Gastrocnemius medialis (tissue), 4 donors: ENCODE data around the gene IL18R1. TPM values are rescaled to one million over a fixed set of nuclear protein-coding genes. Genes with fewer than 3 reads are reported as not detected.

Experiments
- ATAC-seq, 2 donors: fragments of 150-250 bp; one replicate each; pipeline ENCODE4 v1.9.1; 2016
- DNase-seq, 2 donors: peaks; one replicate each; pipeline ENCODE4 v3.0.0-alpha.2; 2019
- H3K27ac ChIP-seq, 4 donors: fragments of 200-600 bp; sonication (generic); 1 replicate in 1 of 4; 2 replicates in 3 of 4; pipeline ENCODE4 v1.5.1; 2016 to 2018; ENCODE audit warnings: mild to moderate bottlenecking in 2 of 4, moderate library complexity in 1 of 4
- H3K27me3 ChIP-seq, 3 donors: fragments of 200-600 bp; sonication (generic) in 2 of 3; 1 replicate in 1 of 3; 2 replicates in 2 of 3; pipeline versions ENCODE4 v1.5.1 to v1.6.0; 2016 to 2019; ENCODE audit warnings: mild to moderate bottlenecking in 1 of 3, moderate library complexity in 1 of 3
- H3K36me3 ChIP-seq, 2 donors: fragments of 200-600 bp; sonication (generic) in 1 of 2; one replicate each; pipeline ENCODE4 v1.5.1; 2017 to 2018
- H3K4me1 ChIP-seq, 2 donors: fragments of 200-600 bp; sonication (generic) in 1 of 2; one replicate each; pipeline ENCODE4 v1.5.1; 2016 to 2017; ENCODE audit warnings: mild to moderate bottlenecking in 2 of 2
- H3K4me3 ChIP-seq, 4 donors: fragments of 200-600 bp; sonication (generic) in 3 of 4; 1 replicate in 1 of 4; 2 replicates in 3 of 4; pipeline ENCODE4 v1.5.1; 2016 to 2019; ENCODE audit warnings: mild to moderate bottlenecking in 2 of 4
- H3K9me3 ChIP-seq, 3 donors: fragments of 200-600 bp; sonication (generic) in 2 of 3; 1 replicate in 1 of 3; 2 replicates in 2 of 3; pipeline ENCODE4 v1.5.1; 2016 to 2019
- POLR2A ChIP-seq, 2 donors: fragments of 450-650 bp; IDR thresholded peaks; one replicate each; pipeline ENCODE4 v1.6.1; 2017; ENCODE audit warnings: antibody characterized with exemption in 2 of 2, mild to moderate bottlenecking in 2 of 2, moderate library complexity in 2 of 2
- in situ Hi-C, 4 donors: fragments of 200-750 bp; cut with MboI; loops; one replicate each; pipeline versions ENCODE4 v1.15.0 to v1.8.0; 2017; ENCODE audit warnings: low sequenced_read_pairs in 4 of 4
- intact Hi-C: fragments of 100-400 bp; cut with DNase I; formaldehyde crosslinking; loops from one replicate; pipeline ENCODE4 v1.15.1; 2023; ENCODE audit warnings: low total_unique reads
- total RNA-seq, 4 donors: library from RNA; depleted of rRNA; stranded (reverse); fragments of >200 nt; gene quantifications; one replicate each; pipeline versions ENCODE4 v1.1.0 to v1.2.3, GENCODE V29; 2016
- TF ChIP-seq, protein P1 (sequence below), 5 experiments: fragments of 450-650 bp in 3 of 5; fragments of 200-600 bp in 2 of 5; sonication (generic) in 2 of 5; IDR thresholded peaks in 4 of 5; conservative IDR thresholded peaks in 1 of 5; 1 replicate in 4 of 5; 2 replicates in 1 of 5; pipeline ENCODE4 v1.5.1; 2016 to 2019; ENCODE audit warnings: antibody characterized with exemption in 5 of 5, mild to moderate bottlenecking in 3 of 5, moderate library complexity in 3 of 5

The IL18R1 gene
- total RNA-seq, 4 donors from 2014 or later = 0.36 to 2.8 (median 1.1) TPM

DNA sequence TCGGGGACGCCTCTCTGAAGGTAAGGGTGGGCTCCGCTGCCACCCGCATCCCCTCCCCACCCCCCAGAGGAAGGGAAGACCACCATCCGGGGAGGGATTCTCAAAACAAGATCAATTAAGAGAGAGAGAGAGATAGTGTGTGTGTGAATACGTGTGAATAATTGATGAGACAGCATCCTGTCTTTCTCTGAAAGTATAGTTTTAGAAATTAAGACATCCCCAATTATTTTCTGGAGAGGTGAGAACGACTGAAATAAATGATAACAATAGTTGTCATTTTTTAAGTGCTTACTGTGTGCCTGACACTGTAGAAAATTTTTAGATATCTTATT is 751 bp downstream of the IL18R1 start:
- DNase-seq (no peak), ATAC-seq (no peak)
- Histone ChIP-seq H3K27ac (peak overlapping the region in 2 of 4 donors; percentile 26 to 61), H3K4me3 (peak overlapping the region; percentile 63 to 80 (median 68)), H3K36me3 (no peaks in the 10 kb centered on the region), H3K27me3 (no peaks in the 10 kb centered on the region), H3K9me3 (no peaks in the 10 kb centered on the region), H3K4me1 (peaks cover 0 to 6% of the 10 kb centered on the region in 2 donors)
- in situ Hi-C loops = loop anchor here in 2 of 4 donors (5.0 to 10.0 kb wide), 2 partner anchors 102 to 339 kb away; no protein-coding TSS in a partner anchor
- intact Hi-C loops = loop anchor here (5.0 to 10.0 kb wide), 3 partner anchors 172 to 349 kb away; partner anchors contain the start of gene IL1RL2
- no peak for TF ChIP-seq POLR2A (IDR thresholded peaks at IDR 0.05)
- TF ChIP-seq, protein P1, sequence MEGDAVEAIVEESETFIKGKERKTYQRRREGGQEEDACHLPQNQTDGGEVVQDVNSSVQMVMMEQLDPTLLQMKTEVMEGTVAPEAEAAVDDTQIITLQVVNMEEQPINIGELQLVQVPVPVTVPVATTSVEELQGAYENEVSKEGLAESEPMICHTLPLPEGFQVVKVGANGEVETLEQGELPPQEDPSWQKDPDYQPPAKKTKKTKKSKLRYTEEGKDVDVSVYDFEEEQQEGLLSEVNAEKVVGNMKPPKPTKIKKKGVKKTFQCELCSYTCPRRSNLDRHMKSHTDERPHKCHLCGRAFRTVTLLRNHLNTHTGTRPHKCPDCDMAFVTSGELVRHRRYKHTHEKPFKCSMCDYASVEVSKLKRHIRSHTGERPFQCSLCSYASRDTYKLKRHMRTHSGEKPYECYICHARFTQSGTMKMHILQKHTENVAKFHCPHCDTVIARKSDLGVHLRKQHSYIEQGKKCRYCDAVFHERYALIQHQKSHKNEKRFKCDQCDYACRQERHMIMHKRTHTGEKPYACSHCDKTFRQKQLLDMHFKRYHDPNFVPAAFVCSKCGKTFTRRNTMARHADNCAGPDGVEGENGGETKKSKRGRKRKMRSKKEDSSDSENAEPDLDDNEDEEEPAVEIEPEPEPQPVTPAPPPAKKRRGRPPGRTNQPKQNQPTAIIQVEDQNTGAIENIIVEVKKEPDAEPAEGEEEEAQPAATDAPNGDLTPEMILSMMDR (IDR thresholded peaks at IDR 0.05 in 4 of 5, conservative IDR thresholded peaks at IDR 0.05 in 1 of 5) = no peak

DNA sequence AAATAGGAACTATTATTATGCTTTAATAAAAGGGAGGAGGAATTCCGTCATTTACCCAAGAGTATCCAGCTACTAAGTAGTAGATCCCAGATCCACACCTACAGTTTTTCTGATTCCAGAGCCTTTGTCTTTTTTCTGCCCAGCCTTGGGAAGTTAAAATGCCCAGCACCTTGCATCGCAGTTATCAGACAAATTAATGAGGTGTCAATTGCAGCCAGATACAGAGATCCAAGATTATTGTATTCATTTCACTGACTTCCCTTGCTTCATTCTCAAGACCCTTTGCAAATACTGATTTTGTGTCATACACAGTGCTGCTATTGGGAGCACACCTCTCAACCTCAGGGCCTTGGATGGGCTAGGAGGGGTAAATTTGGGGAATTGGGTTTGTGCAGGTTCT is 1.1 kb downstream of the IL18R1 start:
- Histone ChIP-seq H3K4me3 (peak overlapping the region in 1 of 4 donors; percentile 70), H3K27me3 (no peaks in the 10 kb centered on the region), H3K9me3 (no peaks in the 10 kb centered on the region), H3K27ac (peak overlapping the region in 1 of 4 donors; percentile 61), H3K4me1 (peaks cover 0 to 6% of the 10 kb centered on the region in 2 donors), H3K36me3 (no peaks in the 10 kb centered on the region)
- ATAC-seq = no peak
- in situ Hi-C loops = loop anchor here in 2 of 4 donors (5.0 to 10.0 kb wide), 2 partner anchors 102 to 339 kb away; no protein-coding TSS in a partner anchor
- intact Hi-C loops = loop anchor here (5.0 to 10.0 kb wide), 3 partner anchors 172 to 349 kb away; partner anchors contain the start of gene IL1RL2
- no peak for TF ChIP-seq POLR2A (IDR thresholded peaks at IDR 0.05)
- TF ChIP-seq, protein P1 (IDR thresholded peaks at IDR 0.05 in 4 of 5, conservative IDR thresholded peaks at IDR 0.05 in 1 of 5) = no peak
- no peak for DNase-seq

DNA sequence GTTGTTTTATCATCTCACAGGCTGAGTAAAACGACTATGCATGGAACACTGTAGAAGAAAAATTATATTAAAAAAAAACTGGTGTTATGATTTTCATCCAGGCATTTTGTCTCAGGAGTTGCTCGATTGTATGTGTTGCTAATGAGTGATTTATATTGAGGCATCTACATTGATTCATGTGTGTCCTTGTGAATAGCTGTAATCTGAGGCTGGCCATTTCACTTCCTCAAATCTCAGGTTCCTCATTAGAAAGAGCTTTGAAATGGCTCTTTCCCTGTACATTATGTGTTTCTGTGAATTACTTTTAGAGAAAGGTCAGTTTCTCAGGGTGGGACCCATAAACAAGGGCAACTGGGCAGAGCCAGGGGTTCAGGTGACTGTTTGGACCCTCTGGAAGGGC is 2.3 kb downstream of the IL18R1 start:
- in situ Hi-C loops (loop anchor here in 2 of 4 donors (5.0 to 10.0 kb wide), 2 partner anchors 103 to 341 kb away; no protein-coding TSS in a partner anchor), intact Hi-C loops (loop anchor here (5.0 to 10.0 kb wide), 3 partner anchors 173 to 351 kb away; partner anchors contain the start of gene IL1RL2)
- TF ChIP-seq POLR2A (IDR thresholded peaks at IDR 0.05) = no peak
- TF ChIP-seq, protein P1 (IDR thresholded peaks at IDR 0.05 in 4 of 5, conservative IDR thresholded peaks at IDR 0.05 in 1 of 5) = no peak
- no peak for ATAC-seq
- H3K4me1 ChIP-seq = peaks cover 0 to 6% of the 10 kb centered on the region in 2 donors
- no peaks in the 10 kb centered on the region for H3K27me3 ChIP-seq
- H3K4me3 ChIP-seq = no peak overlapping the region
- DNase-seq = no peak
- H3K9me3 ChIP-seq = no peaks in the 10 kb centered on the region
- no peaks in the 10 kb centered on the region for H3K36me3 ChIP-seq
- no peak overlapping the region for H3K27ac ChIP-seq

DNA sequence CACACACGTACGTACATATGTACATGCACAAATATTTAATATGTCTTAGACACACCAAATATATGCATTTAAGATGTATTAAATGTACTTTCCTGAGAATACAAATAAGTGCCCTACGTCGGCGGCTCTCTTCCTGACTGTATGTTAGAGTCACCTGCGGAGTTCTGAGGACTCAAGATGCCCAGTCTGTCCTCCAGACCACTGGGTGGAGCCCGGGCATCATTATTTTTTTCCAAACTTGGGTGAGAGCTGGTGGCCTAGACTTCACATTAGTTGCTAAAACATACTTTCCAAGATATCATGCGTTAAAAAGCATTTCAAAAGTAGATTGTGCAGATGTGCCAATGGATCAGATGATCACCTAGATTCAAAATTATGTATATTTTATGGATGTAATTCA is 2.9 kb downstream of the IL18R1 start:
- Histone ChIP-seq H3K4me3 (no peak overlapping the region), H3K27ac (no peak overlapping the region), H3K4me1 (peaks cover 0 to 6% of the 10 kb centered on the region in 2 donors), H3K27me3 (no peaks in the 10 kb centered on the region), H3K36me3 (no peaks in the 10 kb centered on the region), H3K9me3 (no peaks in the 10 kb centered on the region)
- no peak for TF ChIP-seq POLR2A (IDR thresholded peaks at IDR 0.05)
- TF ChIP-seq, protein P1 (IDR thresholded peaks at IDR 0.05 in 4 of 5, conservative IDR thresholded peaks at IDR 0.05 in 1 of 5) = no peak
- intact Hi-C loops = loop anchor here (5.0 to 10.0 kb wide), 3 partner anchors 174 to 351 kb away; partner anchors contain the start of gene IL1RL2
- in situ Hi-C loops = loop anchor here in 2 of 4 donors (5.0 to 10.0 kb wide), 2 partner anchors 104 to 341 kb away; no protein-coding TSS in a partner anchor
- no peak for DNase-seq
- ATAC-seq = no peak
